Measurements from ENCODE around the gene ACOX2. TPM values are rescaled to one million over a fixed set of nuclear protein-coding genes. Genes with fewer than 3 reads are reported as not detected.

The ACOX2 gene
- total RNA-seq, 1 experiment from 2014 or later, result 7.2 TPM

DNA sequence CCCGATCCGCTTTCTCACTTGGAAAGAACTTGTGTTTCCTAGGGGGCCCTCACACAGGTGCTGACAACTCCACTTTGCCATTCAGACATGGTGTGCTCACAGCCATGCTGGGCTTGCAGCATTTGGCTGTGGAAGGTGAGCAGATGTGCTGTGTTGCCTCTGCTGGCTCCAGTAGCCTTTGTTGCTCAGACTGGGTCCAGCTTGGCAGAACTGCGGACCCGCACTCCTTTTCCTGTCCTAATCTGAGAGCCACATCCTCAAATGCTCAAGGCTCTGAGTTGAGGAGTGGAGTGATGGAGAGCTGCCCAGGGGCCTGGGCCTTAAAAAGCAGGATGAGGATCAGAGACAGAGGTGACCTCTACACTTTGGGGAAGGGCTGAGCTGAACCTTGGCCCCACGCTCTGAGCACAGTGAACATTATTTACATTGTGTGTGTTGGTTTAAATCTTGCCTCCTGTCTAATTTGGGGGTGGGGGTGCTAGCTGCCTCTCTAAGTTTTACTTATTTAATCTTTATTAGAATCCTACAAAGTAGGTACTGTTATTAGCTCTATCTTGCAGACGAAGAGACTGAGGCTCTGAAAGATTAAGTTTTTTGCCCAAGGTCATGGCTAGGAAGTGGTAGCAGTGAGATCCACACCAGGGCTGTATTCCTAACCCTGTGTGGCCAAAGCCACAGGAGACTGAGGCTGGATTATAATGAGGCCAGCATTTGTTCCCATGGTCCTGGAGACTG is 17.2 kb downstream of the ACOX2 start:
- Histone ChIP-seq H3K36me3 (ENCODE audit: insufficient read depth, low read length, poor library complexity, severe bottlenecking) (no peaks in the 10 kb centered on the region), H3K4me3 (ENCODE audit: low read depth, low read length, poor library complexity, severe bottlenecking) (no peak overlapping the region), H3K27ac (ENCODE audit: low read depth, low read length, poor library complexity, severe bottlenecking) (no peak overlapping the region), H3K4me1 (ENCODE audit: insufficient read depth, low read length, poor library complexity, severe bottlenecking) (peaks cover 4% of the 10 kb centered on the region), H3K27me3 (replicated peaks; ENCODE audit: insufficient read depth, low read depth, low read length, poor library complexity) (no peaks in the 10 kb centered on the region), H3K9me3 (ENCODE audit: low read depth, low read length, poor library complexity, severe bottlenecking) (no peaks in the 10 kb centered on the region)
- ChIA-PET POLR2A (ENCODE audit: low non-redundant PET) (no interaction called here), CTCF (no interaction called here)
- TF ChIP-seq EZH2 (IDR thresholded peaks at IDR 0.05; ENCODE audit: borderline replicate concordance, low read depth, low read length, poor library complexity, severe bottlenecking) (no peak), CTCF (conservative IDR thresholded peaks at IDR 0.05; ENCODE audit: low read depth, low read length) (no peak)
- intact Hi-C loops (cut with micrococcal nuclease; ENCODE audit: unreplicated experiment), result no loop called here
- DNase-seq (ENCODE audit: low spot score), result no peak
- BruUV-seq (replicated peaks), result no TSS peak

GRCh38 chr3:58518291-58518789 is 18.6 kb downstream of the ACOX2 start:
- Histone ChIP-seq H3K36me3 (ENCODE audit: insufficient read depth, low read length, poor library complexity, severe bottlenecking) (no peaks in the 10 kb centered on the region), H3K27ac (ENCODE audit: low read depth, low read length, poor library complexity, severe bottlenecking) (no peak overlapping the region), H3K4me3 (ENCODE audit: low read depth, low read length, poor library complexity, severe bottlenecking) (no peak overlapping the region), H3K27me3 (replicated peaks; ENCODE audit: insufficient read depth, low read depth, low read length, poor library complexity) (no peaks in the 10 kb centered on the region), H3K4me1 (ENCODE audit: insufficient read depth, low read length, poor library complexity, severe bottlenecking) (peaks cover 4% of the 10 kb centered on the region), H3K9me3 (ENCODE audit: low read depth, low read length, poor library complexity, severe bottlenecking) (no peaks in the 10 kb centered on the region)
- BruUV-seq (replicated peaks), result no TSS peak
- TF ChIP-seq CTCF (conservative IDR thresholded peaks at IDR 0.05; ENCODE audit: low read depth, low read length) (no peak), EZH2 (IDR thresholded peaks at IDR 0.05; ENCODE audit: borderline replicate concordance, low read depth, low read length, poor library complexity, severe bottlenecking) (no peak)
- ChIA-PET CTCF (no interaction called here), POLR2A (ENCODE audit: low non-redundant PET) (no interaction called here)
- DNase-seq (ENCODE audit: low spot score), result peak; percentile 37
- intact Hi-C loops (cut with micrococcal nuclease; ENCODE audit: unreplicated experiment), result no loop called here

GRCh38 chr3:58514405-58514804 is 22.6 kb downstream of the ACOX2 start:
- Histone ChIP-seq H3K4me1 (ENCODE audit: insufficient read depth, low read length, poor library complexity, severe bottlenecking) (peaks cover 4% of the 10 kb centered on the region), H3K4me3 (ENCODE audit: low read depth, low read length, poor library complexity, severe bottlenecking) (no peak overlapping the region), H3K36me3 (ENCODE audit: insufficient read depth, low read length, poor library complexity, severe bottlenecking) (no peaks in the 10 kb centered on the region), H3K9me3 (ENCODE audit: low read depth, low read length, poor library complexity, severe bottlenecking) (no peaks in the 10 kb centered on the region), H3K27me3 (replicated peaks; ENCODE audit: insufficient read depth, low read depth, low read length, poor library complexity) (no peaks in the 10 kb centered on the region), H3K27ac (ENCODE audit: low read depth, low read length, poor library complexity, severe bottlenecking) (no peak overlapping the region)
- intact Hi-C loops (cut with micrococcal nuclease; ENCODE audit: unreplicated experiment), result no loop called here
- DNase-seq (ENCODE audit: low spot score), result no peak
- TF ChIP-seq EZH2 (IDR thresholded peaks at IDR 0.05; ENCODE audit: borderline replicate concordance, low read depth, low read length, poor library complexity, severe bottlenecking) (no peak), CTCF (conservative IDR thresholded peaks at IDR 0.05; ENCODE audit: low read depth, low read length) (no peak)
- ChIA-PET CTCF (no interaction called here), POLR2A (ENCODE audit: low non-redundant PET) (no interaction called here)
- no TSS peak for BruUV-seq (replicated peaks)

All from A673 (cell line).